ENCODE data around the gene CFAP99.

Gene CFAP99

DNA sequence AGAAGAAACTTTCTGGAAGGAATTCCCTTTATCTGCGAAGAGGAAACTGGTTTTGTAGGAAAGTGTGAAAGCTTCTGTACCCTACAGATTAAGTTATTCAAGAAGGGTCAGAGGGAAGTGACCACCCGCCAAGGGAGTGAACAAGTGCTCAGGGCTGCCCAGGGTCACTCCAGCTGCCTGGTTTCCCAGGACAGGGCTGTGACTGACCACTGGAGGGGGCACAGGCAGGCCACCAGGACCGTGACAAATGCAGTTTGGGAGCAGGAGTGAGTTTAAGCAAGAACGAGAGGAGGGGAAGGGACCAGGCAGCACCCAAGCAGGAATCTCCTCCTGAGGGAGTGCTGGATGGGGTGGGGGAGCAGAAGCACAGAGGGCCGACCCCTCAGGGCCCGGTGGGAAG lies 34.5 kb upstream of the CFAP99 start:
- DNase-seq (ENCODE audit: low spot score), result no peak

DNA sequence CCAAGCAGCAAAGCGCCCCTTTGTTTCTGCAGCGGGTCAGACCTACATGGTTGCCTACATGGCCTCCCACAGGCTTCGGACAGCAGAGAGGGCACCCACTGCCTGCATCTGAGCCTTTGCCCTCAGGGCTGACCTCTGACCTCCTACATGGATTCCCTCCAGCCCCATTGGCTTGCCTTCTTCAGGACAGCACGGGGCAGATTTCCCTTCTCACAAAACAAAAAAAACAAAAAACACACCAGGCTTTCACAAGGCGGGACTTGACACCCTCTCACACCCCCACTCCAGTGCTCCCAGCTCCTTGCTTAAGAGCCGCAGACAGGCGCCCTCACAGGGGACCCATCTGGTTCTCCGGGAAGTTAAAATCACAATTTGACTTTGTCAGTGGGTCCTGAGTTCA lies 33.2 kb upstream of the CFAP99 start:
- DNase-seq (ENCODE audit: low spot score), result no peak
- Mint-ChIP-seq H3K4me3 (no peak overlapping the region), H3K36me3 (ENCODE audit: low read depth) (no peaks in the 10 kb centered on the region), H3K27me3 (ENCODE audit: low read depth) (peaks cover 3% of the 10 kb centered on the region), H3K27ac (no peak overlapping the region), H3K9me3 (no peaks in the 10 kb centered on the region), H3K4me1 (ENCODE audit: low read depth) (peaks cover 2% of the 10 kb centered on the region)

More for the DNA sequence above, 34.5 kb upstream of the CFAP99 start:
- Mint-ChIP-seq H3K4me1 (ENCODE audit: low read depth) (peaks cover 2% of the 10 kb centered on the region), H3K27ac (peak overlapping the region; percentile 39), H3K4me3 (no peak overlapping the region), H3K36me3 (ENCODE audit: low read depth) (no peaks in the 10 kb centered on the region), H3K9me3 (no peaks in the 10 kb centered on the region), H3K27me3 (ENCODE audit: low read depth) (peaks cover 3% of the 10 kb centered on the region)

DNA sequence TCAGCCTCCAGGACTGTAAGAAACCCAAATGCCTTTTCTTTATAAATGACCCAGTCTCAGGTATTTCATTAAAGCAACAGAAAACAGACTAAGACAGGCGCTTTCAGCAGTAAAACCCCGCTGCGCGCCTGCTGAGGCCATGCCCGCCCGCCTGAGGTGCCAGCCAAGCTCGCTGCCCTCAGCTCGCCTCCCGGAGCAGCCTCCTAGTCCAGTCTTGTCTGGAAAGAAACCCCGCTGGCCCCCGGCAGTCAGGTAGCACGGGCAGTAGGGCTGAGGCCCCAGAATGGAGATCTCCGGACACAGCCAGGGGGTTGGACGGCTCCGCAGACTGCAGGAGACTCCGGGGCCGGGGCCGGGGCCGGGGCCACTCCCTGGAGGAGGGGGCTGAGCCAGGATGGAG lies 32.0 kb upstream of the CFAP99 start:
- Mint-ChIP-seq H3K4me3 (no peak overlapping the region), H3K27ac (no peak overlapping the region), H3K9me3 (no peaks in the 10 kb centered on the region), H3K27me3 (ENCODE audit: low read depth) (peaks cover 7% of the 10 kb centered on the region), H3K36me3 (ENCODE audit: low read depth) (peaks cover 1% of the 10 kb centered on the region), H3K4me1 (ENCODE audit: low read depth) (peaks cover 3% of the 10 kb centered on the region)
- no peak for DNase-seq (ENCODE audit: low spot score)

DNA sequence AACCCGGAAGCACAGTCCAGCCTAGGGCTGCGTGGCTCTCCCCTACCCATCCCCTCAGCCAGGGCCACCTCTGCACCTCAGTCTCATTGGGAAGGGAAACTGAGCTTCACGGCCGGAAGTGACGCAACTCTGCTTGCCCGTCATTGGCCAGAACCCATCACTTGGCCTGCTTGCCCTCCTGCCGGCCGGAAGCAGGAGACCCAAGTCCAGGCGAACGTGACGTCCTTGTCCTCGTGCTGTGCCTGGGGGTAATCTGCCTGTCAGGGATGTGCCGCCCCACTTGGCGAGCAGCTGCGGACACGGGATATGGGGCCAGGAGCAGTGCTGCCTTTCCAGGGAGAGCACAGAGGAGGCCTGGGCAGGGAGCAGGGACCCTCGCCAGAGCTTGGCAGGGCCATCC lies 31.5 kb upstream of the CFAP99 start:
- no peak for DNase-seq (ENCODE audit: low spot score)
- Mint-ChIP-seq H3K4me3 (no peak overlapping the region), H3K9me3 (no peaks in the 10 kb centered on the region), H3K27ac (no peak overlapping the region), H3K27me3 (ENCODE audit: low read depth) (peaks cover 9% of the 10 kb centered on the region), H3K4me1 (ENCODE audit: low read depth) (peaks cover 3% of the 10 kb centered on the region), H3K36me3 (ENCODE audit: low read depth) (peaks cover 1% of the 10 kb centered on the region)

DNA sequence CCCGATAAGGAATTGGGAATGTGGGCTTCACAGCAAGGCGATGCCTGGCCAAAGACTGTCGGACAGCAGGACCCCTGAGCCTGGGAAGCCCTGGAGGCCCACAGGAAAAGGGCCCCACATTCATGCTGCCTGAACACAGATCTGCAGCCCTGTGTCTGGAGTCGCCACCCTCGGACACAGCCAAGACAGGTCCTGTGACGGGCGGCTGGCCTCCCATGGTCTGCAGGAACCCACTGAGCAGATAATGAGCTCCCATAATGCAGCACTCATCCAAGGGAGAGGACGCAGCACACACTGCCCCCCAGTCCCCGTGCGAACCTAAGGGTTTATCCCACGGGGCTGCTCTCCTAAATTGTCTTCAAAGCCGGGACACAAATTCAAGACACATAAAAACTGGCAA lies 30.9 kb upstream of the CFAP99 start:
- H3K27ac Mint-ChIP-seq, result no peak overlapping the region
- no peak overlapping the region for H3K4me3 Mint-ChIP-seq

DNA sequence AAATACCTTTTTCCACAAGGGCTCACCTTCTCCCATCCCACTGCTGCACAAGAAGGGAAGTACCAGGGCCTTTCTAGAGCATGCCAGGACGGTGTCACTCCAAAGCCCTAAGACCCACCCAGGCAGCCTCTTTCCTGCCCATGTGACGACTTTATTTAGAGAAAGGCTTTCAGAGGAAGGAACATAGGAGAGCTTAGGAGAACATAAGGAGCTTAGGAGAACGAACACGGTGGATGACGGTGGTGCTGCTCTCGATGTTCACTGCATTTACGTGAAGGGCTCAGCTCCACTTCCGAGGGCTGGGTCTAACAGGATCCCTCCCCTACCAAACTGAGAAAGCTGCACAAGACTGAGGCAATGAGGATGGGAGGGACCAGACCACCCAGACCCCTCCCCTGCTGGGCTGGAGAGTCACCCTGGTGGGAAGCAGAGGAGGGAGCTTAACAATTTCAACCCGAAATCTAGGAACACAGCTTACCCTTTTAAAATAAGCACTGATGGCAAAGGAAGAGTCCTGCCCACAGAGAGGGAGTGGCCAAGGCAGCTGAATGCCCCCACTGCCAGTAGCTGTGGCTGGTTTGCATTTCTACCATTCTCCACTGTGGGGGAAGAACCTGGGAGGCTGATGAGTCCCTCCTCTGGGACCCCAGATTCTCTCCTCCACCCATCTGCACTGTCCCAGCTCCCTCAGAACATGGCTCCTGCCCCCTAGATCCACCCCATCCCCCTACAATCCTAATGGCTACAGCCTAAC lies 30.1 kb upstream of the CFAP99 start:
- Mint-ChIP-seq H3K4me1 (ENCODE audit: low read depth) (peaks cover 6% of the 10 kb centered on the region), H3K36me3 (ENCODE audit: low read depth) (peaks cover 1% of the 10 kb centered on the region), H3K27ac (no peak overlapping the region), H3K4me3 (no peak overlapping the region), H3K27me3 (ENCODE audit: low read depth) (peaks cover 11% of the 10 kb centered on the region), H3K9me3 (no peaks in the 10 kb centered on the region)
- no peak for DNase-seq (ENCODE audit: low spot score)

More for the DNA sequence above, 30.9 kb upstream of the CFAP99 start:
- H3K27me3 Mint-ChIP-seq (ENCODE audit: low read depth), result peaks cover 10% of the 10 kb centered on the region
- H3K9me3 Mint-ChIP-seq, result no peaks in the 10 kb centered on the region
- peaks cover 3% of the 10 kb centered on the region for H3K4me1 Mint-ChIP-seq (ENCODE audit: low read depth)
- peaks cover 1% of the 10 kb centered on the region for H3K36me3 Mint-ChIP-seq (ENCODE audit: low read depth)
- DNase-seq (ENCODE audit: low spot score), result no peak

DNA sequence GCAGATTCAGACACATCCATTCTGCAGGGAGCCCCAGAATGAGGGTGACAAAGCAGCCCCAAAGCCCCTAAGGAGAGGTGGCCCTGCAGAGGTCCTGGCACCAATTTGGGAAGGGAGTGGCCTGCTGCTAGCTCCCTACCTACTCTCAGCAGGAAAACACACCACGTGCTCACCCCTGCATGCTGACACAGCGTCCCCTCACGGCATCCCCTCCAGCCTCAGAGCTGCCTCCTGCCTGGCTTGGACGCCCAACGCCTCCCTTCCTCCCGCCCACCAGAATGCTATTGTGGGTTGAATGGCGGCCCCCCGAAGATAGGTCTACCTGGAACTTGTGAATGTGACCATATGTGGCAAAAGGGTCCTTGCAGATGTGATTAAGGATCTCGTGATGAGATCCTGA lies 29.1 kb upstream of the CFAP99 start:
- no peak for DNase-seq (ENCODE audit: low spot score)
- H3K4me1 Mint-ChIP-seq (ENCODE audit: low read depth), result peaks cover 9% of the 10 kb centered on the region
- H3K27me3 Mint-ChIP-seq (ENCODE audit: low read depth), result peaks cover 17% of the 10 kb centered on the region
- H3K36me3 Mint-ChIP-seq (ENCODE audit: low read depth), result peaks cover 1% of the 10 kb centered on the region
- H3K27ac Mint-ChIP-seq, result no peak overlapping the region
- H3K9me3 Mint-ChIP-seq, result no peaks in the 10 kb centered on the region
- H3K4me3 Mint-ChIP-seq, result no peak overlapping the region

DNA sequence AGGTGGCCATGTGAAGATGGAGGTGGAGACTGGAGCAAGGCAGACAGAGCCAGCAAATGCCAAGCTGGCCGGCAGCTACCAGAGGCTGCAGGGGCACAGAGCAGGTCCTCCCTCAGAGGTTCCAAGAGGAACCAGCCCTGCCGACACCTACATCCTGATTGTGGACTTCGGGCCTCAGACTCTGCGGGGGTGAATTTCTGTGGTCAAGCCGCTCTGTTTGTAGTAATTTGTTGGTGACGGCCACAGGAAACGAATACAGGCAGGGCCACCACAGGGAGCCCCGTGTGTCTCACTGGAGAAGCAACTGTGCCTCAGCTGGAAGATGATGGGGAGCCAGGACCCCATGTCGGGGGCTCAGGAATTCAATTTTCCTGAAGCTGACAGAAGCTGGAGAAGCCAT lies 28.6 kb upstream of the CFAP99 start:
- Mint-ChIP-seq H3K9me3 (no peaks in the 10 kb centered on the region), H3K4me1 (ENCODE audit: low read depth) (peaks cover 9% of the 10 kb centered on the region), H3K36me3 (ENCODE audit: low read depth) (peaks cover 1% of the 10 kb centered on the region), H3K4me3 (no peak overlapping the region), H3K27me3 (ENCODE audit: low read depth) (peaks cover 17% of the 10 kb centered on the region), H3K27ac (no peak overlapping the region)
- no peak for DNase-seq (ENCODE audit: low spot score)

DNA sequence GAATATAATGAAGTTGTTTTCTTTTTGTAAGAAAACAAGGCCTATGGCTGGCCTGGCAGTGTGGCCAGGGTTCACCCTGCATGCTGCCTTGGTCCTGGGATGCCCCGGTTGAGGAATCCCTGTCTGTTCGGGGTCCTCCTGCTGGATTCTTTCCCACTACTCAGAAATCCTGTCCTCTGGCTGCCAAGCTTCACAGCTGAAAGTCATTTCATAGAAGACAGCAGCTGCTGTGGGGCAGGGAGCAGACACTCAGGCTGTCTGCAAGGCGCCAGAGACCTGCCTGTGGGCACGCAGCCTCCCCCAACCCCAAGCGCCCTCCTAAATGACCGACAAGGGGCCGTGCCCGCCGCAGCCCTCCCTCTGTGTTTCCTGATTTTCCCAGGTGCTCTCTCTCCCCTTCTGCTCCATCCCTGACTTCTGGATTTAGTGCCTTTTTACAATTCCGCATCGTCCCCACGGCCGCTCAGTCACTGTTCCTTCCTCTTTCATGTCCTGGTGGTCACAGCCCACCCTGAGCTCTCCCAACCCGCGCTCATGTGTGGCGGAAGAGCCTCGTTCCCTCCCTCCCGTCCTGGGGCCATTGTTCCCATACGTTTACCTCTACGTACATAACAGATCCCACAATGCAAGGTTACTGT lies 27.9 kb upstream of the CFAP99 start:
- DNase-seq (ENCODE audit: low spot score), result no peak
- no peaks in the 10 kb centered on the region for H3K9me3 Mint-ChIP-seq
- H3K4me3 Mint-ChIP-seq, result no peak overlapping the region
- H3K36me3 Mint-ChIP-seq (ENCODE audit: low read depth), result peaks cover 1% of the 10 kb centered on the region
- peaks cover 9% of the 10 kb centered on the region for H3K4me1 Mint-ChIP-seq (ENCODE audit: low read depth)
- H3K27ac Mint-ChIP-seq, result no peak overlapping the region
- peaks cover 17% of the 10 kb centered on the region for H3K27me3 Mint-ChIP-seq (ENCODE audit: low read depth)

DNA sequence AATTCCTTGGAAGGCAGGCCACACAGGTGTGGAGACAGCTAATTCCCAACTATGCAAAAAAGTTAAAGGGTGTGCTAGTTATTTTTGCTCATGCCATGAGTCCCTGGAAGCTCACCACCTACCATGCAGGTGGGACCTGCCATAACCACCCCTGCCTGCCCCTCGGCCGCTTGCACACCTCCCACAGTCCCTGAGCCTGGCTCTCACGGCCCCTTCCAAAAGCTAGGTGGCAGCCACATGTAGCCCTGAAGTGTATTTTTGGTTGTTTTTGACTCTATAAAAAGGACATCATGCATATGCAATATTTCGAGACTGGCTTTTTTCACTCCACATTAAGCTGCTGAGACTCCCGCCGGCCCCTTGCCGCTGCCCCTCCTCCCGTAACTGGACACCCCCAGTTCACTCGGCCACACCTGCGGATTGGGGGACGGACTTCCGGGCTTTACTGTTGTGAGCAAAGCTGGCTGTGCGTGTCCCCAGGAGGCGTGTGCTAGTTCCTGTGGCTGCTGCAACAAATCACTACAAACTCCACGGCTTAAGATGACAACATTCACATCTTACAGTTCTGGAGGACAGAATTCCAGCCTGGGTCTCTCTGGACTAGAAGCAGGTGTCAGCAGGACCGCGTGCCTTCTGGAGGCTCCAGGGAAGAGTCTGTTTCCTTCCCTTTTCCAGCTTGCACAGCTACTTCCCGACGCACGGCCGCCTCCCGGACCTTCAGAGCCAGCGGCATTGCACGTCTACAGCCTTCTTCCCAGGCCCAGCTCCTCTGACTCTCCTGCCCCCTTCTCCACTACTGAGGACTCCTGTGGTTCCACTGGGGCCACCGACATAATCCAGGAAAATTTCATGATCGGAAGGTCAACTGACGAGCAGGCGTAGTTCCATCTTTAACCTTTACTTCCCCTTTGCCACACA lies 25.1 kb upstream of the CFAP99 start:
- Mint-ChIP-seq H3K4me1 (ENCODE audit: low read depth) (peaks cover 9% of the 10 kb centered on the region), H3K27ac (no peak overlapping the region), H3K27me3 (ENCODE audit: low read depth) (peaks cover 17% of the 10 kb centered on the region), H3K4me3 (peak overlapping the region; percentile 26), H3K36me3 (ENCODE audit: low read depth) (peaks cover 1% of the 10 kb centered on the region), H3K9me3 (no peaks in the 10 kb centered on the region)
- no peak for DNase-seq (ENCODE audit: low spot score)

DNA sequence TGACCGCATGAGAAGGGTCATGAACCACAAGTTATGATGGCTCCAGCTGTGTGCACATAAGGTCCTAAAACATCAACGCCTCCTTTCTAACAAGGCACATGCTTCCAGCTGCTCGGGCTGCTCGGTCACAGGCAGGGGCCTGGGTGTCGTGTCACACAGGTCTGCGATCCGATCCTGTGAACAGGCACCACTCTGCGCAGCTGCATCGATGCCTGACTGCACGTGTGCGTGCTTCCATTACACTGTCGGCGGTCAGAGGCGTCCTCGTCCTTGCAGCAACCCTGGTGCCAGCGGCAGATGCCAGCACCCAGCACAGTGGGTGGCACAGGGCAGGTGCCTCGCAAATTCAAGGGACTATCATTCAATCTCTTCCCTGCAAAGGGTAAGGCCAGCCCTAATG lies 24.2 kb upstream of the CFAP99 start:
- Mint-ChIP-seq H3K27ac (no peak overlapping the region), H3K9me3 (no peaks in the 10 kb centered on the region)

DNA sequence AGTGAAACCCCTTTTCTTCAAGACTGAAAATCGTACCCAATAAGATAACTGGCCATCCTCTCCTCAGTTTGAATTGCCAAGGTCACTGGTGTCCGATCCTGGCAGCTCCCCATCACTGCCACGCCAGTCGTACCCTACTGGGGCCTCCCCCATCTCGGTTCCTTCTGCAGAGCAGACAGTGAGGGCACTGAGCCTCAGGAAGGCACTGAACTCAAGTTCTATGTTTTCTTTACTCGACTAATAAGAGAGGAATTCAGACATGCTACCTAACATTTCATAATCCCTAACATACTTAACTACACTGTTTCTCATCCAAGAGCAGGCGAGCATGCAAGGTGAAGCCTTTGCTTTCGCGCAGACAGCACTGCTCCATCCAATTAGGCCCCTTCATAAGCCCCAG lies 23.7 kb upstream of the CFAP99 start:
- H3K4me3 Mint-ChIP-seq, result no peak overlapping the region

More for the DNA sequence above, 24.2 kb upstream of the CFAP99 start:
- DNase-seq (ENCODE audit: low spot score), result no peak
- Mint-ChIP-seq H3K27me3 (ENCODE audit: low read depth) (peaks cover 14% of the 10 kb centered on the region), H3K36me3 (ENCODE audit: low read depth) (peaks cover 1% of the 10 kb centered on the region), H3K4me1 (ENCODE audit: low read depth) (peaks cover 11% of the 10 kb centered on the region), H3K4me3 (no peak overlapping the region)

DNA sequence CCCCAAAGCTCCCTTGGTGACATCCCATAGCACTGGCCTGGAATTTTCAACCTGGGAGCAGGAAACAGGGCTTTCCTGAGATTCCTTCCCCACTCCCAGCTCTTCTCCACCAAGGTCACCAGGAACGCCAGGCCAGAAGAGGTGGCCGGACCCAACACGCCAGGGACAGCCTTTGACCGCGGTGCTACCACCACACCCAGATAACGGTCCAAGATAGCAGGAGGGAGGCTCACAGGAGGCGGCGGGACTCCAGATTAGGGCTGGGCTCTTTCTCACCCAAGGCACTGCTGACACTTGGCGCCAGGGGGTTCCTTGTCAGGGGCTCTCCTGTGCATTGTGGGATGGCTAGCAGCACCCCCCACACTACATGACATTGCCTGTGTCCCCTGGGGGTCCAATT lies 23.2 kb upstream of the CFAP99 start:
- H3K27ac Mint-ChIP-seq, result no peak overlapping the region
- H3K9me3 Mint-ChIP-seq, result no peaks in the 10 kb centered on the region
- H3K4me1 Mint-ChIP-seq (ENCODE audit: low read depth), result peaks cover 13% of the 10 kb centered on the region
- H3K27me3 Mint-ChIP-seq (ENCODE audit: low read depth), result peaks cover 14% of the 10 kb centered on the region
- DNase-seq (ENCODE audit: low spot score), result no peak
- H3K4me3 Mint-ChIP-seq, result no peak overlapping the region
- H3K36me3 Mint-ChIP-seq (ENCODE audit: low read depth), result peaks cover 1% of the 10 kb centered on the region

More for the DNA sequence above, 23.7 kb upstream of the CFAP99 start:
- peaks cover 1% of the 10 kb centered on the region for H3K36me3 Mint-ChIP-seq (ENCODE audit: low read depth)
- no peak for DNase-seq (ENCODE audit: low spot score)
- no peak overlapping the region for H3K27ac Mint-ChIP-seq
- peaks cover 14% of the 10 kb centered on the region for H3K27me3 Mint-ChIP-seq (ENCODE audit: low read depth)
- H3K9me3 Mint-ChIP-seq, result no peaks in the 10 kb centered on the region
- peaks cover 11% of the 10 kb centered on the region for H3K4me1 Mint-ChIP-seq (ENCODE audit: low read depth)
